DOHH2 (cell line): ENCODE data around the gene POU2F1.

Experiments
- EZH2phosphoT487 ChIP-seq: fragments of 200-600 bp; sonication (generic); IDR thresholded peaks from 2 replicates; pipeline ENCODE4 v1.6.1; 2017; ENCODE audit warnings: borderline replicate concordance, mild to moderate bottlenecking, antibody characterized with exemption, low read length, moderate library complexity, mixed read lengths
- TF ChIP-seq, protein P1 (sequence below): fragments of 200-600 bp; sonication (generic); IDR thresholded peaks from one replicate; pipeline ENCODE4 v1.5.1; 2014; ENCODE audit warnings: antibody characterized with exemption, mild to moderate bottlenecking, low read depth, low read length; ENCODE audit not compliant: poor library complexity, severe bottlenecking

DNA sequence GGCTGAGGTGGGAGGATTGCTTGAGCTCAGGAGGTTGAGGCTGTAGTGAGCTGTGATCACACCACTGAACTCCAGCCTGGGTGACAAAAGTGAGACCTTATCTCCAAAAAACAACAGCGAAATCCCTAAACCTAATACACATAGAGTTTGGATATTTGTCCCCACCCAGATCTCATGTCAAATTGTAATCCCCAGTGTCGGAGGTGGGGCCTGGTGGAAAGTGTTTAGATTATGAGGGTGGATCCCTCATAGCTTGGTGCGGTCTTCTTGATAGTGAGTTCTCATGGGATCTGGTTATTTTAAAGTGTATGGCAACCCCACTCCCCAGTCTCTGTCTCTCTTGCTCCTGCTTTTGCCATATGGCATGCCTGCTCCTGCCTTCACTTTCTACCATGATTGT lies 94.0 kb downstream of the POU2F1 start:
- TF ChIP-seq, protein P1, sequence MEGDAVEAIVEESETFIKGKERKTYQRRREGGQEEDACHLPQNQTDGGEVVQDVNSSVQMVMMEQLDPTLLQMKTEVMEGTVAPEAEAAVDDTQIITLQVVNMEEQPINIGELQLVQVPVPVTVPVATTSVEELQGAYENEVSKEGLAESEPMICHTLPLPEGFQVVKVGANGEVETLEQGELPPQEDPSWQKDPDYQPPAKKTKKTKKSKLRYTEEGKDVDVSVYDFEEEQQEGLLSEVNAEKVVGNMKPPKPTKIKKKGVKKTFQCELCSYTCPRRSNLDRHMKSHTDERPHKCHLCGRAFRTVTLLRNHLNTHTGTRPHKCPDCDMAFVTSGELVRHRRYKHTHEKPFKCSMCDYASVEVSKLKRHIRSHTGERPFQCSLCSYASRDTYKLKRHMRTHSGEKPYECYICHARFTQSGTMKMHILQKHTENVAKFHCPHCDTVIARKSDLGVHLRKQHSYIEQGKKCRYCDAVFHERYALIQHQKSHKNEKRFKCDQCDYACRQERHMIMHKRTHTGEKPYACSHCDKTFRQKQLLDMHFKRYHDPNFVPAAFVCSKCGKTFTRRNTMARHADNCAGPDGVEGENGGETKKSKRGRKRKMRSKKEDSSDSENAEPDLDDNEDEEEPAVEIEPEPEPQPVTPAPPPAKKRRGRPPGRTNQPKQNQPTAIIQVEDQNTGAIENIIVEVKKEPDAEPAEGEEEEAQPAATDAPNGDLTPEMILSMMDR: no peak
- no peak for TF ChIP-seq EZH2phosphoT487
